Endothelial cell of umbilical vein (primary cell): ENCODE data around the gene SULF2. TPM values are rescaled to one million over a fixed set of nuclear protein-coding genes. Genes with fewer than 3 reads are reported as not detected.

Experiments used
- BruUV-seq: library from RNA; stranded (reverse); fragments of 400-500 nt; replicated peaks from 2 replicates; lab custom pipeline; 2021; lab: Mats Ljungman, UMichigan
- CTCF ChIA-PET: fragments of 300-600, 350-600 bp; sonication (Branson Sonifier 250); formaldehyde crosslinking; loops from one replicate; lab custom pipeline; 2021; ENCODE audit warnings: antibody characterized with exemption, inconsistent platforms; lab: Charles Lee
- POLR2A ChIA-PET: fragments of 300-600, 350-600 bp; sonication (Branson Sonifier 250); formaldehyde crosslinking; loops from one replicate; lab custom pipeline; 2021; ENCODE audit warnings: antibody characterized with exemption, inconsistent platforms; lab: Charles Lee
- DNase-seq: peaks from one replicate; pipeline ENCODE4 v3.0.0-alpha.2; 2011; ENCODE audit warnings: low read depth, low spot score
- FAIRE-seq: peaks from 2 replicates; lab custom pipeline; 2011; peaks lifted over from hg19 to GRCh38; lab: Jason Lieb, UNC
- H2AFZ ChIP-seq: 2 replicates; pipeline ENCODE4 v1.6.0; 2012; ENCODE audit warnings: low read depth, low read length, control low read depth, inconsistent platforms
- H3K27ac ChIP-seq: 2 replicates; pipeline ENCODE4 v1.5.1; 2011; ENCODE audit warnings: low read depth, mild to moderate bottlenecking, control low read depth, low read length, moderate library complexity; ENCODE audit not compliant: insufficient read depth
- H3K27me3 ChIP-seq, 2 experiments: 2 replicates each; pipeline versions ENCODE4 v1.6.0 to v1.6.1; 2011; ENCODE audit warnings: low read length in 2 of 2, mixed read lengths in 1 of 2; ENCODE audit not compliant: control insufficient read depth in 2 of 2, insufficient read depth in 2 of 2
- H3K36me3 ChIP-seq, 2 experiments: 2 replicates in 1 of 2; 3 replicates in 1 of 2; pipeline ENCODE4 v1.5.1; 2011; ENCODE audit warnings: low read length in 2 of 2, mild to moderate bottlenecking in 1 of 2, moderate library complexity in 1 of 2; ENCODE audit not compliant: control insufficient read depth in 2 of 2, insufficient read depth in 2 of 2; ENCODE audit errors: extremely low read depth in 1 of 2
- H3K4me1 ChIP-seq: 3 replicates; pipeline ENCODE4 v1.5.1; 2011; ENCODE audit warnings: mild to moderate bottlenecking, low read length; ENCODE audit not compliant: control insufficient read depth, insufficient read depth; ENCODE audit errors: extremely low read depth
- H3K4me2 ChIP-seq: 2 replicates; pipeline ENCODE4 v1.6.1; 2011; ENCODE audit warnings: low read length, control low read depth, mixed read lengths; ENCODE audit not compliant: insufficient read depth
- H3K4me3 ChIP-seq, 3 experiments: fragments of 200-600 bp in 1 of 3; sonication (generic), shearing (Covaris generic) in 1 of 3; replicated peaks in 1 of 3; 2 replicates each; pipeline ENCODE4 v1.5.1; 2011 to 2016; ENCODE audit warnings: control low read depth in 3 of 3, low read length in 3 of 3, mild to moderate bottlenecking in 2 of 3, inconsistent platforms in 1 of 3, low read depth in 1 of 3, moderate library complexity in 1 of 3; ENCODE audit not compliant: insufficient read depth in 1 of 3
- H3K79me2 ChIP-seq: 2 replicates; pipeline ENCODE4 v1.6.0; 2012; ENCODE audit warnings: low read length, inconsistent platforms; ENCODE audit not compliant: control insufficient read depth, insufficient read depth
- H3K9ac ChIP-seq: replicated peaks from 2 replicates; pipeline ENCODE3; 2011; ENCODE audit warnings: low read length, control low read depth; ENCODE audit not compliant: insufficient read depth; ENCODE audit errors: extremely low read depth
- H3K9me1 ChIP-seq: replicated peaks from 3 replicates; pipeline ENCODE4 v1.6.0; 2011; ENCODE audit warnings: mild to moderate bottlenecking, low read length; ENCODE audit not compliant: control insufficient read depth, insufficient read depth; ENCODE audit errors: extremely low read depth
- H3K9me3 ChIP-seq: replicated peaks from 2 replicates; pipeline ENCODE4 v1.5.1; 2012; ENCODE audit warnings: low read length, inconsistent platforms; ENCODE audit not compliant: control insufficient read depth, insufficient read depth
- H4K20me1 ChIP-seq: replicated peaks from 2 replicates; pipeline ENCODE3; 2011; ENCODE audit warnings: mild to moderate bottlenecking, low read length; ENCODE audit not compliant: control insufficient read depth, insufficient read depth; ENCODE audit errors: extremely low read depth
- EZH2 ChIP-seq: IDR thresholded peaks from 2 replicates; pipeline ENCODE4 v1.6.1; 2012; ENCODE audit warnings: borderline replicate concordance, low read depth, mild to moderate bottlenecking, moderate library complexity, low read length, inconsistent platforms; ENCODE audit not compliant: severe bottlenecking
- FOS ChIP-seq: IDR thresholded peaks from 2 replicates; pipeline ENCODE4 v1.6.1; 2011; ENCODE audit warnings: mild to moderate bottlenecking, low read length, moderate library complexity, borderline replicate concordance; ENCODE audit not compliant: insufficient read depth
- GATA2 ChIP-seq: IDR thresholded peaks from 2 replicates; pipeline ENCODE4 v1.7.0; 2011; ENCODE audit warnings: low read depth, mild to moderate bottlenecking, moderate library complexity, mixed read lengths, low read length; ENCODE audit not compliant: insufficient read length, insufficient read depth
- JUN ChIP-seq: IDR thresholded peaks from 2 replicates; pipeline ENCODE4 v1.6.1; 2011; ENCODE audit warnings: borderline replicate concordance, low read depth; ENCODE audit not compliant: insufficient read length, insufficient read depth
- MYC ChIP-seq: IDR thresholded peaks from one replicate; pipeline ENCODE4 v1.6.1; 2011; ENCODE audit warnings: mild to moderate bottlenecking, low read depth, low read length
- POLR2A ChIP-seq: IDR thresholded peaks from 2 replicates; pipeline ENCODE4 v1.6.1; 2012; ENCODE audit warnings: low read depth, mild to moderate bottlenecking, control low read depth, low read length
- POLR2AphosphoS5 ChIP-seq: IDR thresholded peaks from 2 replicates; pipeline ENCODE4 v1.6.1; 2012; ENCODE audit warnings: low read depth, mild to moderate bottlenecking, control low read depth, low read length, moderate library complexity; ENCODE audit not compliant: insufficient read depth
- dilution Hi-C: fragments of 300-500 bp; cut with MboI; formaldehyde crosslinking; loops from one replicate; pipeline ENCODE4 v1.15.0; 2019; ENCODE audit warnings: low sequenced_read_pairs; ENCODE audit not compliant: extremely low pct_ligation_motif_present
- intact Hi-C: fragments of 100-400 bp; cut with micrococcal nuclease; formaldehyde crosslinking; loops from one replicate; pipeline ENCODE4 v1.10.0; 2022
- polyA plus RNA-seq, 4 experiments: library from polyadenylated mRNA; depleted of rRNA in 3 of 4; stranded (reverse) in 3 of 4; unstranded in 1 of 4; fragments of >200 nt; gene quantifications; 2 replicates each; pipeline versions ENCODE4 v1.2.1 to v1.2.3, GENCODE V29; 2011 to 2012; ENCODE audit warnings: missing spikeins in 1 of 4
- total RNA-seq: library from RNA; stranded (reverse); gene quantifications from 2 replicates; pipeline ENCODE4 v1.2.3, GENCODE V29; 2021
- TF ChIP-seq, protein P1 (sequence below): IDR thresholded peaks from 2 replicates; pipeline ENCODE4 v1.6.1; 2011; ENCODE audit not compliant: insufficient read depth, insufficient read length
- TF ChIP-seq, protein P2 (sequence below), 2 donors: IDR thresholded peaks; 1 replicate in 1 of 2; 2 replicates in 1 of 2; pipeline ENCODE4 v1.5.1; 2011; ENCODE audit warnings: low read length in 2 of 2, mild to moderate bottlenecking in 2 of 2, moderate library complexity in 2 of 2, control low read depth in 1 of 2, inconsistent platforms in 1 of 2, low read depth in 1 of 2; ENCODE audit not compliant: insufficient read depth in 1 of 2; ENCODE audit errors: extremely low read depth in 1 of 2

SULF2 gene
- total and polyA plus RNA-seq, 2 donors (not counting 3 experiments of a cell fraction or from before 2014, with no cell fraction given) = 58.5 to 160 TPM

DNA sequence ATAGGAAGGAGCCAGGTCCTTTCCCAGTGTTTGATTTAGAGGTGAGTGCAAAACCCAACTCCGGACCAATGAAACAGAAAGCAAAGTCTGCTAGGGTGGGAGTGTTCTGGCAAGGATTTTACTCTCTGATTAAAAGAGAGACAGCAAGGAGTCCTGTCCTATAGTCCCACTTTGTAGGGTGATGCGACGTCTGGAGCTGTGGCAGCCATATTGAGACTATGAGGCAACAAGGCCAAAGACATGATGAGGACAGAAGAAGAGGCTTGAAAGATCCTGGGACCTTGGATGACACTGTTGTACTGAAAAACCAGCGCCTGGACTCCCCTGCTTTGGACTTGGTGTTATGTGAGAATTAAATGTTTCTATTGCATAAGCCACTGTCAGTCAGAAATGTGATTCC lies 8.1 kb downstream of the SULF2 start:
- dilution Hi-C loops = no loop called here
- peaks cover 0 to 3% of the 10 kb centered on the region in 2 experiments for H3K27me3 ChIP-seq

More for the DNA sequence above, 8.1 kb downstream of the SULF2 start:
- no peak overlapping the region for H3K4me2 ChIP-seq
- POLR2A ChIA-PET = interaction anchor here (0.7 kb wide), 1 partner anchor 78 kb away, joined by 5 read pairs; no protein-coding TSS in a partner anchor
- FAIRE-seq (no peak), DNase-seq (no peak)
- no peak overlapping the region for H3K27ac ChIP-seq
- no TSS peak for BruUV-seq
- no peak overlapping the region for H2AFZ ChIP-seq
- TF ChIP-seq POLR2AphosphoS5 = no peak
- no peak for TF ChIP-seq JUN
- TF ChIP-seq MYC = no peak
- TF ChIP-seq POLR2A = no peak
- no peak for TF ChIP-seq GATA2
- TF ChIP-seq, protein P1, sequence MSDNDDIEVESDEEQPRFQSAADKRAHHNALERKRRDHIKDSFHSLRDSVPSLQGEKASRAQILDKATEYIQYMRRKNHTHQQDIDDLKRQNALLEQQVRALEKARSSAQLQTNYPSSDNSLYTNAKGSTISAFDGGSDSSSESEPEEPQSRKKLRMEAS = no peak
- no peak for TF ChIP-seq EZH2
- no peak for TF ChIP-seq FOS
- TF ChIP-seq, protein P2, sequence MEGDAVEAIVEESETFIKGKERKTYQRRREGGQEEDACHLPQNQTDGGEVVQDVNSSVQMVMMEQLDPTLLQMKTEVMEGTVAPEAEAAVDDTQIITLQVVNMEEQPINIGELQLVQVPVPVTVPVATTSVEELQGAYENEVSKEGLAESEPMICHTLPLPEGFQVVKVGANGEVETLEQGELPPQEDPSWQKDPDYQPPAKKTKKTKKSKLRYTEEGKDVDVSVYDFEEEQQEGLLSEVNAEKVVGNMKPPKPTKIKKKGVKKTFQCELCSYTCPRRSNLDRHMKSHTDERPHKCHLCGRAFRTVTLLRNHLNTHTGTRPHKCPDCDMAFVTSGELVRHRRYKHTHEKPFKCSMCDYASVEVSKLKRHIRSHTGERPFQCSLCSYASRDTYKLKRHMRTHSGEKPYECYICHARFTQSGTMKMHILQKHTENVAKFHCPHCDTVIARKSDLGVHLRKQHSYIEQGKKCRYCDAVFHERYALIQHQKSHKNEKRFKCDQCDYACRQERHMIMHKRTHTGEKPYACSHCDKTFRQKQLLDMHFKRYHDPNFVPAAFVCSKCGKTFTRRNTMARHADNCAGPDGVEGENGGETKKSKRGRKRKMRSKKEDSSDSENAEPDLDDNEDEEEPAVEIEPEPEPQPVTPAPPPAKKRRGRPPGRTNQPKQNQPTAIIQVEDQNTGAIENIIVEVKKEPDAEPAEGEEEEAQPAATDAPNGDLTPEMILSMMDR (IDR thresholded peaks at IDR 0.05; ENCODE audit: extremely low read depth in 1 of 2, insufficient read depth in 1 of 2, low read depth in 1 of 2, low read length in 2 of 2) = no peak
- H3K4me3 ChIP-seq = no peak overlapping the region
- no peaks in the 10 kb centered on the region for H3K79me2 ChIP-seq
- CTCF ChIA-PET = interaction anchor here (0.7 to 2.2 kb wide), 4 partner anchors 9 to 843 kb away, joined by 5 to 9 read pairs (median 6); no protein-coding TSS in a partner anchor
- intact Hi-C loops = no loop called here
- peaks cover 14% of the 10 kb centered on the region for H3K4me1 ChIP-seq
- H3K36me3 ChIP-seq = no peaks in the 10 kb centered on the region
- no peaks in the 10 kb centered on the region for H4K20me1 ChIP-seq
- H3K9me1 ChIP-seq = no peaks in the 10 kb centered on the region
- H3K9me3 ChIP-seq = no peaks in the 10 kb centered on the region
- no peak overlapping the region for H3K9ac ChIP-seq
